ENCODE data around the gene PLEKHG7. TPM values are rescaled to one million over a fixed set of nuclear protein-coding genes. Genes with fewer than 3 reads are reported as not detected.

PLEKHG7 gene
- total and polyA plus RNA-seq, 11 donors = 0.08 TPM; not detected in 10

GRCh38 chr12:92769124-92769901 is 66.5 kb downstream of the PLEKHG7 start:
- TF ChIP-seq CTCF (IDR thresholded peaks at IDR 0.05) = no peak
- no peak for TF ChIP-seq POLR2A (IDR thresholded peaks at IDR 0.05)
- H3K27ac ChIP-seq = peak overlapping the region in 7 of 12 donors; percentile 26 to 65 (median 45)
- intact Hi-C loops (cut with DNase I) = loop anchor here in 1 of 10 donors (10.0 kb wide), 1 partner anchor 895 kb away; no protein-coding TSS in a partner anchor
- H3K4me1 ChIP-seq = peaks cover 2 to 36% (median 17%) of the 10 kb centered on the region in 12 donors
- DNase-seq (no peak), ATAC-seq (peak in 3 of 4 donors; percentile 52 to 74 (median 52))
- no peak overlapping the region for H3K4me3 ChIP-seq
- H3K27me3 ChIP-seq = no peaks in the 10 kb centered on the region
- WGBS, 4 donors = 54 to 62% (median 57%) methylated on average over 4 of the region's 4 CpGs
- no peaks in the 10 kb centered on the region for H3K36me3 ChIP-seq
- H3K9me3 ChIP-seq = no peaks in the 10 kb centered on the region

GRCh38 chr12:92771001-92771400 is 68.2 kb downstream of the PLEKHG7 start:
- ATAC-seq (no peak), DNase-seq (no peak)
- TF ChIP-seq CTCF (IDR thresholded peaks at IDR 0.05) (no peak), POLR2A (IDR thresholded peaks at IDR 0.05) (no peak)
- WGBS, 4 donors = 47 to 61% (median 50%) methylated on average over 1 of the region's 1 CpG
- intact Hi-C loops (cut with DNase I) = no loop called here
- H3K36me3 ChIP-seq = peaks cover 0 to 15% (median 8%) of the 10 kb centered on the region in 9 donors
- H3K4me1 ChIP-seq = peaks cover 2 to 36% (median 17%) of the 10 kb centered on the region in 12 donors
- H3K27ac ChIP-seq = no peak overlapping the region
- H3K4me3 ChIP-seq = no peak overlapping the region
- no peaks in the 10 kb centered on the region for H3K9me3 ChIP-seq
- H3K27me3 ChIP-seq = no peaks in the 10 kb centered on the region

GRCh38 chr12:92775416-92775815 is 72.6 kb downstream of the PLEKHG7 start:
- no peak for TF ChIP-seq CTCF (IDR thresholded peaks at IDR 0.05)
- no peak for TF ChIP-seq POLR2A (IDR thresholded peaks at IDR 0.05)
- Histone ChIP-seq H3K27ac (no peak overlapping the region), H3K27me3 (no peaks in the 10 kb centered on the region), H3K9me3 (no peaks in the 10 kb centered on the region), H3K4me3 (no peak overlapping the region), H3K4me1 (peaks cover 0 to 29% (median 6%) of the 10 kb centered on the region in 12 donors), H3K36me3 (peaks cover 0 to 57% (median 43%) of the 10 kb centered on the region in 9 donors)
- ATAC-seq (no peak), DNase-seq (no peak)
- intact Hi-C loops (cut with DNase I) = no loop called here

- peaks cover 0 to 19% (median 2%) of the 10 kb centered on the region in 12 donors for H3K4me1 ChIP-seq
- H3K9me3 ChIP-seq = no peaks in the 10 kb centered on the region
- peak in 1 of 4 donors; percentile 32 for ATAC-seq
- no peaks in the 10 kb centered on the region for H3K27me3 ChIP-seq
- TF ChIP-seq CTCF (IDR thresholded peaks at IDR 0.05) = no peak
- no peak for TF ChIP-seq POLR2A (IDR thresholded peaks at IDR 0.05)
- peaks cover 0 to 79% (median 57%) of the 10 kb centered on the region in 9 donors for H3K36me3 ChIP-seq
- peak overlapping the region in 4 of 12 donors; percentile 3 to 51 (median 33) for H3K27ac ChIP-seq
- no peak for DNase-seq
- 47 to 56% (median 51%) methylated on average over 3 of the region's 3 CpGs for WGBS, 4 donors
- intact Hi-C loops (cut with DNase I) = no loop called here
- no peak overlapping the region for H3K4me3 ChIP-seq
Observed at GRCh38 chr12:92778525-92778924, 75.7 kb downstream of the PLEKHG7 start.
